VCaP (cell line): ENCODE results near the gene EAF2.

Experiments
- H3K27ac ChIP-seq: fragments of 450-650 bp; 2 replicates; pipeline ENCODE4 v1.5.1; 2017
- CTCF ChIP-seq: fragments of 450-650 bp; conservative IDR thresholded peaks from 2 replicates; pipeline ENCODE4 v1.5.1; 2017; ENCODE audit warnings: mild to moderate bottlenecking, moderate library complexity

The EAF2 gene

GRCh38 chr3:121803771-121804320 is 31.2 kb upstream of the EAF2 start:
- no peak overlapping the region for H3K27ac ChIP-seq
- TF ChIP-seq CTCF = no peak

GRCh38 chr3:121809249-121809648 is 25.8 kb upstream of the EAF2 start:
- no peak overlapping the region for H3K27ac ChIP-seq

GRCh38 chr3:121817753-121818152 is 17.3 kb upstream of the EAF2 start:
- TF ChIP-seq CTCF = no peak
- no peak overlapping the region for H3K27ac ChIP-seq

More at GRCh38 chr3:121809249-121809648, 25.8 kb upstream of the EAF2 start:
- no peak for TF ChIP-seq CTCF

GRCh38 chr3:121818578-121818977 is 16.4 kb upstream of the EAF2 start:
- TF ChIP-seq CTCF = no peak
- H3K27ac ChIP-seq = no peak overlapping the region

GRCh38 chr3:121819236-121819635 is 15.8 kb upstream of the EAF2 start:
- TF ChIP-seq CTCF = no peak
- H3K27ac ChIP-seq = no peak overlapping the region

GRCh38 chr3:121821421-121822199 is 13.4 kb upstream of the EAF2 start:
- no peak overlapping the region for H3K27ac ChIP-seq

GRCh38 chr3:121822973-121823372 is 12.0 kb upstream of the EAF2 start:
- H3K27ac ChIP-seq = no peak overlapping the region
- no peak for TF ChIP-seq CTCF

More at GRCh38 chr3:121821421-121822199, 13.4 kb upstream of the EAF2 start:
- no peak for TF ChIP-seq CTCF
